GM21717 (cell line): ENCODE data around the gene RFC4.
"Not testable (repeated sequence)": the region's sequence is repeated elsewhere in the genome, so short reads cannot be mapped to it uniquely, and the experiment has no call there.

Source experiments
- ATAC-seq: cut with Tn5 transposase; IDR thresholded peaks from one replicate; pipeline ENCODE4 v1.9.1; 2021; ENCODE audit warnings: mild to moderate bottlenecking, moderate library complexity; ENCODE audit not compliant: unreplicated experiment

Gene RFC4

DNA sequence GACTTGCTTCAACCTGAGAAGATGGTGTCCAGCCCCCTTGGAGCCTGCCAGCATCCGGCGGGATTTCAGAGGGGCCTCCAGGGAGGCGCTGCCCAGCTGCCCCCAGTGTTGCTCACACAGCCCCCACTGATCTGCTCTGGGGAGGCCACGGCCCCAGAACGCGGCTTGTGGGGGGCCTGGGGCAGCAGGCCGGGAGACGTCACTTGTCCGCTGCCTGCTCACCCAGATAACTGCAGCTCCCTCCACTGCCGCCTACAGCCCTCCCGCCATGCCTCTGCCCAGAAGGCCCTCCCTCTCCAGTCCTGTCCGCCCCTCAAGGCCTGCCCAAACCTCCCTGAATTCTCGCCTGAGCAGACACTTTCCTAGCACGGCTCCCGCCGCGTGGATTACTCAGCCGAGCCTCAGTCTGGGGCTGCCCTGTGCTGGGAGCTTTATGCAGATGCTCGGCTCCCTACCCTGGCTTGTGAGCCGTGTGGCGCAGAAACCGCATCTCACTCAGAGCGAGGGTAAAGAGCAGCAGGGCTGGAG lies 19.1 kb upstream of the RFC4 start:
- ATAC-seq = no peak

DNA sequence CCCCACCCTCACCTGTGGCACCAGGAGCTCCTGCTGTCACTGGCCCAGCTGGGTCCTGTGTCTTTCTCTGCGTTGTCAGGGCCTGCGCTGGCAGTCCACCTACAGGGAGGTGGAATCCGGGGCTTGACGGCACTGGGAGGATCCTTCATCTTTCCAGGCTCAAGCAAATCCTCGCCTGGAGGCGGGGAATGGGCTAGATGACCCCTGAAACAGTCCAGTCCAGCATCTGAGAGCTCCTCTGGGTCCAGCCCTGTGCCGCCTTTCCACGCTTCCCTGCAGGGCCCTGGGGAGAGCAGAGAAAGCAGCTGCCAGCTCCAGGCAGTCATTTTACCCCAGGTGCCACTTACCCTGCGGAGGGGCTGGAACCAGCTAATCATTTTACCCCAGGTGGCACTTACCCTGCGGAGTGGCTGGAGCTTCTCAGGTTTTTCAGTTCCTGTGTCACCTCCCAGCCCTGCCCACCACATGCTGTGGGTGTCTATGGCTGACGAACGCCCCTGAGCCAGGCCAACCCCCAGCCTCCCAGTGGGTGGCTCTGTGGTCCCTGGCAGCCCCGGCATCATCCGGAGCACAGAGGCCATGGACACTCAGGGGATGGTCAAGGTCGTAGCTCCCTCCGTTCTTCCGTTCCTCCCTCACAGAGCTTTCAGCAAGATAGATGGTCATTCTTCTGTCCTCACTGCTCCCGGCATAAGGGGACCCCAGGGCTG lies 18.3 kb upstream of the RFC4 start:
- no peak for ATAC-seq

DNA sequence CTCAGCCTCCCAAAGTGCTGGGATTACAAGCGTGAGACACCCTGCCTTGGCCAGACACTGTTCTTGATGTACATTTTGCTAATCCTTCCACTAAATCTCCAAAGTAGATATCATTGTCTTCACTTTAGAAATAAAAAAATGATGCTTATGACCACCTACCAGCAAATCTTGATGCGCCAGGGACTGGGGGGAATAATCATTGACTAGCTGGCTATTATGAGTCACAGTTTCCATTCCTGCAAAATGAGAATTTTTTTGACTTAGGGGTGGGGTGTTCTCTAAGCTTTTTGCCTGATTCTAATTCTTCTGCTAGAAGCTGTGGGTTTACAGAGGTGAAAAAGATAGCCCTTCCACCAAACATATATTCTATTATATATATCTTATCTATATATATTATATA lies 17.1 kb upstream of the RFC4 start:
- no peak for ATAC-seq

- not testable (repeated sequence) for ATAC-seq
Measured at GRCh38 chr3:186822388-186822759, 16.1 kb upstream of the RFC4 start.

DNA sequence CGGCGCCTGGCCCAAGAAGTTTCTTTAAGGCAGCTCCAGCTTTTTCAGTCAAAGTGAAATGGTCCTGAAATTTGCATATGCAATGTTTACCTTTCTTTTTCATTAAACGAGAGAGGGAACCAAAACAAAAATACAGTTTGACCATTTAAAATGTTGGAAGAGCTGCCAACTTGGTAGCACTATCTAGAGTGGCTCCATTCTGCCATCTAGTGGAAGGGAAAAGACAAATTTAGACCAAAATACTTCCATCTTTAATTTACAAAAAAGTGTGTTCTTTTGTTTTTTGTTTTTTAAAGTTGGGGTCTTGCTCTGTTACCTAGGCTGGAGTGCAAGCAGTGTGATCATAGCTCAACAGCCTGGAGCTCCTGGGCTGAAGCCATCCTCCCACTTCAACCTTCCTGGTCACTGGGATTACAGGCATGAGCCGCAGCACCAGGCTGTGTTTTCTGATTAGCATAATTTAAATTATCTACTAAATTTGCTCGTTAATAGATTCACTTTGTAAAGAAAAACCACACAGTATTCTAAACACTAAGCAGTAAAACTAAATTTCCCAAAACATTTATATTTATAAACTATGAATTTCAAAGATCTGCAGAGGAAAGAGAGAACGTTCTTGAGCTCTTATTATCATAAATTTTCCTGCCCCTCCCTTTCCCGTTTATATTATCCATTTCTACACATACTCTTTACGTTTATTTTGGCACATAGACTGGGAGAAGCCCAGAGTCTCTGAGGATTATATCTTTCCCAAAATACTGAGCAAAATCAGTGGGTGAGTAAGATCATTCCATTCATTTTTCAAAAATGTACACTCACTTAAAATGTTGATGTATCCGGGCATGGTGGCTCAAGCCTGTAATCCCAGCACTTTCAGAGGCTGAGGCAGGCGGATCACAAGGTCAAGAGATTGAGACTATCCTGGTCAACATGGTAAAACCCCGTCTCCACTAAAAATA lies 15.4 kb upstream of the RFC4 start:
- no peak for ATAC-seq

- no peak for ATAC-seq
Measured at GRCh38 chr3:186818956-186819355, 12.7 kb upstream of the RFC4 start.

DNA sequence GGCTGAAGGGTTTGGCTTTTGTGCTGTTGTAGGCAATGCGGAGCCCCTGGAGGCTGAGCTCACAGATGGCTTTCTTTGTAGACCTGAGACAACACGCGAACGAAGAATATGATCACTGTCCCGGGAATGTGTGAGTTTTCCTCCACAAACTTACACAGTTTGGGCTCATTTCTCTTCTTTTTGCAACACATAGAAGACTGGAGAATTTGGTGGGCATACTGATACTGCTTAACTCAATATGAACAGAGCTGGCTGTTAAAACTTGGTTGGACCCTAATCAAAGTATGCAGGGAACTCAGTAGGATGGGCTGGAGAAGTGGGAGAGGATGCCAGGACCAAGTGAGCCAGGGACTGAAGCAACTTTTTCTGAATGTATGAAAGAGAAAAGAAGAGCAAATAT lies 12.2 kb upstream of the RFC4 start:
- no peak for ATAC-seq

DNA sequence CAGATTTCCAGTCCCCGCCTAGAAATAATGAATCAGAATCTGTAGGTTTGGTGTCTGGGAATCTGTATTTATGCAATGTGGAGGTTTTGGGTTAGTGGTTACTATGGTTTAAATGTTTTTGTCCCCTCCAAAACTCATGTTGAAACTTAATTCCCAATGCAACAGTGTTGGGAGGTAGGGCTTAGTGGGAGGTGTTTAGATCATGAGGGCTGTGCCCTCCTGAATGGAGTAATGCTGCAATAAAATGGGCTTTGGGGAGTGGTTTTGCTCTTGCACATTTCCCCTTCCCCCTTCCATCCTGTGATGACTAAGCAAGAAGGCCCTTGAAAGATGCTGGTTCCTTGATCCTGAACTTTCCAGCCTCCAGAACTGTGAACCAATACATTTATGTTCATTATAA lies 9.2 kb upstream of the RFC4 start:
- no peak for ATAC-seq

DNA sequence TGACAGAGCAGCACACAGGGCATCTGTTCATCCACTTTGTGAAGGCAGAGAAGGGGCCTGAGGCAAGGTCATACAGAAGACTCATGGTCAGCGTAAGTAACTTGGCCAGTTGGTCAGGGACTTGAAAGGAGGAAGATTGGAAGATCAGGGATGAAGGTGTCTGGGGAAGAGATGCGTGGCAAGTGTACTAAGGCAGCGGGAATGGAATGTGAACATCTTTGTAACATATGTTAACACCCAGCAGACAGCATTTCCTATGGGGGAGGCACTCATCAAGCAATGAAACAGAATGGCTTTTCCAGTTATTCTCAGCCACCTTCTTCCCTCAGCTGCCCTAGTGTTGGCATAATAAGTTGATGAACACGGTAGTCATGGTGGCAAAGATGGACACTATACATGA lies 7.8 kb upstream of the RFC4 start:
- ATAC-seq = no peak

- ATAC-seq = not testable (repeated sequence)
Measured at GRCh38 chr3:186811313-186811712, 5.0 kb upstream of the RFC4 start.

- ATAC-seq = no peak
Measured at GRCh38 chr3:186810336-186810996, 4.2 kb upstream of the RFC4 start.

DNA sequence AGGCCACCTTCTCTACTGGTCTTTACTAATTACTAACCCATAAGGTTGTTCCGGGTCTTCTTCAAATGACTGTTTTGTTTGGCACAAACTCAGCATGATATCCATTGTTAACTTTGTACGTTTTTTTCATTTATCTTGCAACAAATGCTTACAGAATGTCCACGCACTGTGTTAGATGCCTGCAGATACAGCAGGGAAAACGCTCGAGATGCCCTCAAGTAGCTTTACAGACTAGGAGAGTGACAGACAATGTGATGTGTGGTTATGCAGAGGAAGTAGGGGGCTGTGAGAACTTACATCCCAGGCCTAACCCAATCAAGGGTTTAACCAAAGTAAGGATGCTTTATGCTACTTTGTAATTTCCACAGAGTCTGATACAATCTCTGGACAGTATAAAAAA lies 949 bp upstream of the RFC4 start:
- ATAC-seq = no peak

DNA sequence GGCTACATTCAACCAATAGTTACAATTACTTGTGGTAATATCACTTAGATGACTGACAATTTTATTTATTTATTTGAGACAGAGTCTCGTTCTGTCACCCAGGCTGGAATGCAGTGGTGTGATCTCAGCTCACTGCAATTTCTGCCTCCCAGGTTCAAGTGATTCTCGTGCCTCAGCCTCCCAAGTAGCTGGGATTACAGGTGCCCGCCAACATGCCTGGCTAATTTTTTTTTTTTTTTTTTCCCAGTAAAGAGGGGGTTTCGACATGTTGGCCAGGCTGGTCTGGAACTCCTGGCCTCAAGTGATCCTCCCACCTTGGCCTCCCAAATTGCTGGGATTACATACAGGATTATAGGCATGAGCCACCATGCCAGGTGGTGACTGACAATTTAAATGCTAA lies 2.8 kb downstream of the RFC4 start:
- ATAC-seq = not testable (repeated sequence)

DNA sequence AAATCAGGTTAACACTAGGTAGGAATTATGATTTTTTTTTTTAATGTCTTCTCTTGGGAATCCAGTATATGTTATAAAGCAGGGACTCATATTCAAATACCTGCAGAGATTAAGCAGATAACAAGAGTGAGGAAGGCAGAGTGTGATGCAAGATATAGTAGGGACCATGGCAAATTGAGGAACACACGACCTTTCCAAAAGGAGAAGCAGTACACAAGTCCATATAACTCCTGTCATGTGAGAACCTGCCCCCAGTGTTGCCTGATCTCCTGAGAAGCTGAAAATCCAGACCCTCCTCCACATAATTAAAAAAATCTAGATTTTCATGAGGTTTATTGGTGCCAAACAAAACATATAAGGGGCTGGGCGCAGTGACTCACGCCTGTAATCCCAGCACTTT lies 3.6 kb downstream of the RFC4 start:
- ATAC-seq = no peak

DNA sequence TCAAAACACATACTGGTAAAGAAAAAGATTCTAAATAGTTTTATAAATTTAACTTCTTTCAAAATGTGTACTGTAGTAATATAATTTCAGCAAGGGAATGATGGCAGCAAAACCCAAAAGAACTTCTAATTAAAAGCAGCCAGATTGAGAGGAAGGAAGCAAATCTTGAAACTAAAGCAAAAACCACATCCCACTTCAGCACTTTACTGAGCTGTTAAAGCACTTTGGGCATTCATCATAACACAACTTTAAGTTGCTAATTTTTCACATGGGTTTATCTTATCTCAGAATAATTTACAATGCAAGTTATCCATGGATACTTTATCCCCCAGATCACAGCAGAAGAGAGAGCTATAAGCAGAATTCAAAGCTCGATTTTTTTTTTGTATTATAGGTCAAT lies 6.0 kb downstream of the RFC4 start:
- no peak for ATAC-seq

- no peak for ATAC-seq
Measured at GRCh38 chr3:186798239-186798874, 7.9 kb downstream of the RFC4 start.

DNA sequence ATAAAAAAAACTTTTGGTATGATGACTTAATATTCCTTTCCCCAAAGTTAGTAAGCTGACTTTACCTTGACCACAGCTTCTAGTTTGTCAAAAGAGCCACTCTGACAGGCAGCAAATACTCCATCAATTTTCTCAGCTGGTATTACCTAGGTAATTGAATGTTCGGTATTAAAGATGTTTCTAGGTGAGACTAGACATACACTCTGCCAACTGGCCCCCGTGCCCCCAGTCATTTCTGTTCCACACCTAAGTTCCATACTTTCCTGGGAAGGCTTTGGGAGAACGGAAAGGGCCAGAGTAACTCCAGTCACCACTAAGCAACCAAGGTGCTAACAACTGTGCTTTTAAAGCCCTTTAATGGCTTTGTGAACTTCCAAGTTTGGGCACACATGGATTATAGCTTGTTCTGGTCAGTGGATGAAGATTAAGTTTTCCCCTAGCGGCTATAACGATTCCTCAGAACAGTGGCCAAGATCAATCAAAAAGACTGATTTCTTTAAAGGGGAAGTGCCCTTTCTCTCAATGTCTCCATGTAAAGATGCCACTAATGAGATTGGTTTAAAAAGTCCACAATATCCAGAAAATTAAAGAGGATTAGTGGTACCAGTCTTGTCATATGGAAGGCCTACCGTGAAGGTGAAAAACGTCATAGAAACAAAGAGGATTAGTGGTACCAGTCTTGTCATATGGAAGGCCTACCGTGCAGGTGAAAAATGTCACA lies 15.9 kb downstream of the RFC4 start:
- ATAC-seq = no peak

DNA sequence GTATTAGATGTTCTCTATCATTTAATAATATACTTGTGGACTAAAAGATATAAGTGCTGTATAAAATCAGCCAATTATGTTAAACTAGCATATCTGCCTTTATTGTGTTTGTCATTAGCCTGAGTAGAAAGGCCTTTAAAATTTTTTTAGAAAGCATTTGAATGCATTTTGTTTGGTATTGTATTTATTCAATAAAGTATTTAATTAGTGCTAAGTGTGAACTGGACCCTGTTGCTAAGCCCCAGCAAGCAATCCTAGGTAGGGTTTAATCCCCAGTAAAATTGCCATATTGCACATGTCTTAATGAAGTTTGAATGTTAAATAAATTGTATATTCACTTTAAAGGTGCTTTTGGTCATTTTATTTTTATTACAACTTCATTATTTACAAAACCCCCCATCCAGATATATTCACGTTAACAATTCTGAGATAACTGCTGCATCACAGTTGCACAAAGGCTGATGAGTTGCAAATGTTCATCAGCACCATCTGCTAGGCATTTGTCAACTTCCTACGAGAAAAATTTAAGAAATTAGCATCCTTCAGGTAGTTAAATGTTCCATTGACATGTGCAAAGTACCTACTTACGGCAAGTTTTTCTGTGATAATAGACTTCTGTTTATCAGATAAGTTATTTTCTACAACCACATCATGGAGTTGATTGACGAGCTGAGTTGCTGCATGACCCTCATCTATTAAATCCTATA lies 16.6 kb downstream of the RFC4 start:
- no peak for ATAC-seq

DNA sequence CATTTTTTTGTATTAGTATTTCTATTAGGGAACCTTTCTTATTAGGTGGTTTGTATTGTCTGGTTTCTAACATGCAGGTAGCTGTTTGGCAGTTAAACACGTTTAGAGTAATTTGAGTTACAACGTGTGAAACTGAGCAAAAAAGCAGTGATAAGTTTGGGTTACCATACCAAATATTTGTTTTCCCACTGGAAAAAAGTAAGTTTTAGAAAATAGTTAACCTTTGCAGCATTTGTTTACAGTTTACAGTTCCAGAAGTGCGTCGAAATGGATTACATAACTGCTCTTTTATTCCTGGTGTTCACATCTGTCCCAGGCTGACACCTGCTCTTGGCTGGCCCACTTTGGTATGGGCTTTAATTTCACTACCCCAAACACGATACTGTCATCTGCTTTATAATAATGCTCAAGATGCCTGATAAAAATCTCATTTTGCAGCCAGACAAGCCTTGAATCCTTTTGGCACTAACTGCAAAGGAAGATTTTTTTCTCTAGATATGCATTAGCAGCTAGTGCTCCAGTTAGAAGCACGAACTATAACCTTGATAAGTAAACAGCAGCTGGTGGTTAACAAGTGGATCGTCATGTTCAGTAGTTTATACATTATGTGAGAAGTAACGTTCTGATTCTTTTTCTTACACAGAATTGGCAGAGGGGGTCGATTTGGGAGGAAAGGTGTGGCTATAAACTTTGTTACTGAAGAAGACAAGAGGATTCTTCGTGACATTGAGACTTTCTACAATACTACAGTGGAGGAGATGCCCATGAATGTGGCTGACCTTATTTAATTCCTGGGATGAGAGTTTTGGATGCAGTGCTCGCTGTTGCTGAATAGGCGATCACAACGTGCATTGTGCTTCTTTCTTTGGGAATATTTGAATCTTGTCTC lies 17.6 kb downstream of the RFC4 start:
- ATAC-seq = no peak
